Activated B cell treated with CpG ODN at 0.5 μM for 24 hours (primary cell): Measurements from ENCODE around the gene HP1BP3. TPM values are rescaled to one million over a fixed set of nuclear protein-coding genes. Genes with fewer than 3 reads are reported as not detected.

Source experiments
- ATAC-seq: fragments of 200-7000 bp; cut with Tn5 transposase; one replicate; pipeline ENCODE4 v1.10.0; 2021; ENCODE audit warnings: low read depth, mild to moderate bottlenecking, moderate library complexity
- CTCF ChIA-PET: fragments of 350-600 bp; sonication (Branson Sonifier 250); formaldehyde crosslinking; loops from one replicate; lab custom pipeline; 2021; ENCODE audit warnings: antibody characterized with exemption; lab: Charles Lee
- POLR2A ChIA-PET: fragments of 350-600 bp; sonication (Branson Sonifier 250); formaldehyde crosslinking; loops from one replicate; lab custom pipeline; 2021; ENCODE audit warnings: antibody characterized with exemption; lab: Charles Lee
- DNase-seq: peaks from one replicate; pipeline ENCODE4 v3.0.0; 2022
- H3K27ac Mint-ChIP-seq: one replicate; pipeline ENCODE4 v1.8.0; 2020; ENCODE audit warnings: mixed read lengths
- H3K27me3 Mint-ChIP-seq: one replicate; pipeline ENCODE4 v1.8.0; 2021; ENCODE audit warnings: mixed read lengths
- H3K36me3 Mint-ChIP-seq: one replicate; pipeline ENCODE4 v1.8.0; 2021; ENCODE audit warnings: low read depth, mixed read lengths
- H3K4me1 Mint-ChIP-seq: one replicate; pipeline ENCODE4 v1.8.0; 2021; ENCODE audit warnings: mixed read lengths
- H3K4me3 Mint-ChIP-seq: one replicate; pipeline ENCODE4 v1.8.0; 2020; ENCODE audit warnings: mild to moderate bottlenecking, mixed read lengths
- H3K9me3 Mint-ChIP-seq: one replicate; pipeline ENCODE4 v1.8.0; 2020; ENCODE audit warnings: mixed read lengths
- intact Hi-C: fragments of 100-400 bp; cut with micrococcal nuclease; formaldehyde crosslinking; loops from one replicate; pipeline ENCODE4 v1.15.1; 2024
- total RNA-seq: library from RNA; stranded (reverse); gene quantifications from 2 replicates; pipeline ENCODE4 v1.2.3, GENCODE V29; 2022
- TF ChIP-seq, protein P1 (sequence below): fragments of 200-600 bp; IDR thresholded peaks from one replicate; pipeline ENCODE4 v1.8.0; 2022; ENCODE audit warnings: antibody characterized with exemption, mild to moderate bottlenecking

HP1BP3 gene
- total RNA-seq, 1 donor from 2014 or later: 183 TPM

DNA sequence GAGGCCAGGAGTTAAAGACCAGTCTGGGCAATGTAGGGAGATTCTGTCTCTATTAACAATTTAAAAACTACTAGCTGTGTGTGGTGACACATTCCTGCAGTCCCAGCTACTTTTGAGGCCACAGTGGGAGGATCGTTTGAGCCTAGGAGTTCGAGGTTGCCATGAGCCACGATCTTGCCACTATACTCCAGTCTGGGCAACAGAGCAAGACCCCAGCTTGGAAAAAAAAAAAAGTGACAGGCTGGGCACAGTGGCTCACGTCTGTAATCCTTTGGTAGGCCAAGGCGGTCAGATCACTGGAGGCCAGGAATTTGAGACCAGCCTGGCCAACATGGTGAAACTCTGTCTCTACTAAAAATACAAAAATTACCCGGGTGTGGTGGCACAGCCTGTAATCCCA lies 26.8 kb downstream of the HP1BP3 start:
- Mint-ChIP-seq H3K4me3 (no peak overlapping the region), H3K9me3 (no peaks in the 10 kb centered on the region), H3K36me3 (peaks cover 77% of the 10 kb centered on the region), H3K27ac (no peak overlapping the region), H3K27me3 (no peaks in the 10 kb centered on the region), H3K4me1 (no peaks in the 10 kb centered on the region)
- ChIA-PET CTCF (no interaction called here), POLR2A (no interaction called here)
- intact Hi-C loops: no loop called here
- TF ChIP-seq, protein P1, sequence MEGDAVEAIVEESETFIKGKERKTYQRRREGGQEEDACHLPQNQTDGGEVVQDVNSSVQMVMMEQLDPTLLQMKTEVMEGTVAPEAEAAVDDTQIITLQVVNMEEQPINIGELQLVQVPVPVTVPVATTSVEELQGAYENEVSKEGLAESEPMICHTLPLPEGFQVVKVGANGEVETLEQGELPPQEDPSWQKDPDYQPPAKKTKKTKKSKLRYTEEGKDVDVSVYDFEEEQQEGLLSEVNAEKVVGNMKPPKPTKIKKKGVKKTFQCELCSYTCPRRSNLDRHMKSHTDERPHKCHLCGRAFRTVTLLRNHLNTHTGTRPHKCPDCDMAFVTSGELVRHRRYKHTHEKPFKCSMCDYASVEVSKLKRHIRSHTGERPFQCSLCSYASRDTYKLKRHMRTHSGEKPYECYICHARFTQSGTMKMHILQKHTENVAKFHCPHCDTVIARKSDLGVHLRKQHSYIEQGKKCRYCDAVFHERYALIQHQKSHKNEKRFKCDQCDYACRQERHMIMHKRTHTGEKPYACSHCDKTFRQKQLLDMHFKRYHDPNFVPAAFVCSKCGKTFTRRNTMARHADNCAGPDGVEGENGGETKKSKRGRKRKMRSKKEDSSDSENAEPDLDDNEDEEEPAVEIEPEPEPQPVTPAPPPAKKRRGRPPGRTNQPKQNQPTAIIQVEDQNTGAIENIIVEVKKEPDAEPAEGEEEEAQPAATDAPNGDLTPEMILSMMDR: no peak
- no peak for DNase-seq
- ATAC-seq: no peak

DNA sequence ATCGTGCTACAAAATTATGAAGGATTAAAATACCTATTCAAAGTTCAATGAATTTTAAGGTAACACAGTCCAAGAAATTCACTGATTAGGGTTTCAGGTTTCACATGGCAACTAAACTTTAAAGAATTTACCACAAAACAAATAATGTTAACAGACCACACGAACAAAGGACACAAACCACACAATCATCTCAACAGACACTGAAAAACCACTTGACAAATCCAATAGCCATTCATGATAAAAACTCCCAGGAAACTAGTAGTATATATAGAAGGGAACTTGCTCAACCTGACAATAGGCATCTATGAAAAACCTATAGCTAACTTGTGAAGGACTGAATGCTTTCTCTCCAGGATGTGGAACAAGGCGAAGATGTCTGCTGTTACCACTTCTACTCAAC lies 33.5 kb downstream of the HP1BP3 start:
- no peaks in the 10 kb centered on the region for H3K27me3 Mint-ChIP-seq
- intact Hi-C loops: no loop called here
- no peaks in the 10 kb centered on the region for H3K9me3 Mint-ChIP-seq
- ChIA-PET POLR2A (no interaction called here), CTCF (no interaction called here)
- no peaks in the 10 kb centered on the region for H3K4me1 Mint-ChIP-seq
- TF ChIP-seq, protein P1: no peak
- H3K4me3 Mint-ChIP-seq: no peak overlapping the region
- no peak overlapping the region for H3K27ac Mint-ChIP-seq
- peaks cover 61% of the 10 kb centered on the region for H3K36me3 Mint-ChIP-seq
- ATAC-seq (no peak), DNase-seq (no peak)

DNA sequence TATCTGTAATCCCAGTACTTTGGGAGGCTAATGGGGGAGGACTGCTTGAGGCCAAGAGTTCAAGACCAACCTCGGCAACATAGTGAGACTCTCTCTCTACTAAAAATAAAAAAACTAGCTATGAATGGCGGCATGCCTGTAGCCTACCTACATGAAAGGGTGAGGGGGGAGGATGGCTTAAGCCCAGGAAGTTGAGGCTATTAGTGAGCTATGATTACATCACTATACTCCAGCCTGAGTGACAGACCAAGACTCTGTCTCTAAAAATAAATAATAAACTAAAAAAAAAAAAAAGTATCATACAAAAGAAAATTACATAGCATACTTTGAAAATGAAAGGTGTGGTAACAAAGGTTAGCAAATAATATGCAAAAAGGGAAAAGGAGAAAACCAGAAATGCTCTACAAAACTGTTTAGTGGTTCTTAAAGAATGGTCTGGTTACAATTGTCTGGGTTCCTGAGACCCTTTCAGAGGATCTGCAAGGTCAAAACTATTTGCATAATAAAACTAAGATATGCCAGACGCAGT lies 35.6 kb downstream of the HP1BP3 start:
- intact Hi-C loops: no loop called here
- Mint-ChIP-seq H3K27ac (no peak overlapping the region), H3K4me3 (no peak overlapping the region), H3K9me3 (no peaks in the 10 kb centered on the region), H3K27me3 (no peaks in the 10 kb centered on the region), H3K36me3 (peaks cover 66% of the 10 kb centered on the region), H3K4me1 (no peaks in the 10 kb centered on the region)
- DNase-seq (no peak), ATAC-seq (no peak)
- ChIA-PET POLR2A (interaction anchor here (0.7 kb wide), 1 partner anchor 616 kb away, joined by 3 read pairs; no protein-coding TSS in a partner anchor), CTCF (no interaction called here)
- TF ChIP-seq, protein P1: no peak

DNA sequence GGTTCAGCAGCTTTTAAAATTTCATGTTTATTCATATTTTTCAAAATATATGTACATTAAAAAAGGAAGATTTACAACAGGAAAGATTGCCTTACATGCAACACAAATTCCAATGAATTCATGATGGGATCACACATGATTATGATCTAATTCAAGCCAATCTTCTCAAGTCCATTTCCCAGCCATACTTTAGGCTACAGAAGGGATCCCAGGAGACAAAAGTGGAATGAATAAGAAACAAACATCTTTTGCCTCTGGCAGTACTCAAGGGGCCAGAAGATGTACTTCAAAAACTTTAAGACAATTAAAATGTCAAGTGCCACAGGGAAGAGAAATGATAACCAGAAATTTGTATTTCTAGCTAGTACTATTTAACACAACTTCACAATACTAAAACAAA lies 44.4 kb downstream of the HP1BP3 start:
- no peaks in the 10 kb centered on the region for H3K27me3 Mint-ChIP-seq
- TF ChIP-seq, protein P1: no peak
- peaks cover 82% of the 10 kb centered on the region for H3K36me3 Mint-ChIP-seq
- POLR2A ChIA-PET: no interaction called here
- no peak overlapping the region for H3K27ac Mint-ChIP-seq
- no peaks in the 10 kb centered on the region for H3K9me3 Mint-ChIP-seq
- no peak overlapping the region for H3K4me3 Mint-ChIP-seq
- DNase-seq: no peak
- intact Hi-C loops: no loop called here
- no peak for ATAC-seq
- CTCF ChIA-PET: interaction anchor here (0.7 to 1.0 kb wide), 3 partner anchors 9 to 452 kb away, joined by 3 read pairs; no protein-coding TSS in a partner anchor
- H3K4me1 Mint-ChIP-seq: no peaks in the 10 kb centered on the region

DNA sequence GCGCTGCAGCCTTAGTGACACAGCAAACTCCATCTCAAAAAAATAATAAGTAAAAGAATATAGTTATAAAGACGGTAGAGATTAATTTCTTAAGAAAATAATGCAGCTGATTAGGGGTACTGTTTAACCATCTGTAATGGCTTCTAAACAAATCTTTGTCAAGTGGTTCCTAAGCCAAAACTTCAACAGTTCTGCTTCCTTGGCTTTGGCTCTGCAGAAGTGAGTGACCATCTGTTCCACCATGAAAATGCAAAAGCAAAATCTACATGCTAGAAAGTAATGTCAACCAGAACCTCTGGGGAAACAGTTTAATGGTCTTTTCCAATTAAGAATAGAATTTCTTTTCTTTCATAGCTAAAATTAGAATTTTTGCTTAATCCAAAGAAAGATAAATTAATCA lies 46.3 kb downstream of the HP1BP3 start:
- ChIA-PET POLR2A (no interaction called here), CTCF (interaction anchor here (0.6 kb wide), 1 partner anchor 492 kb away, joined by 3 read pairs; no protein-coding TSS in a partner anchor)
- no peak overlapping the region for H3K4me3 Mint-ChIP-seq
- H3K27ac Mint-ChIP-seq: no peak overlapping the region
- no peaks in the 10 kb centered on the region for H3K4me1 Mint-ChIP-seq
- DNase-seq: no peak
- intact Hi-C loops: no loop called here
- no peak for ATAC-seq
- H3K27me3 Mint-ChIP-seq: no peaks in the 10 kb centered on the region
- no peaks in the 10 kb centered on the region for H3K9me3 Mint-ChIP-seq
- TF ChIP-seq, protein P1: no peak
- H3K36me3 Mint-ChIP-seq: peaks cover 75% of the 10 kb centered on the region
